ENCODE results near the gene SETD4.
"Not testable (repeated sequence)": the region's sequence is repeated elsewhere in the genome, so short reads cannot be mapped to it uniquely, and the experiment has no call there.

SETD4 gene

GRCh38 chr21:36077758-36078157 is 17.4 kb upstream of the SETD4 start:
- no peak for DNase-seq

GRCh38 chr21:36076878-36077655 is 16.7 kb upstream of the SETD4 start:
- no peak for DNase-seq

- DNase-seq = no peak
Observed at GRCh38 chr21:36075953-36076352, 15.6 kb upstream of the SETD4 start.

- no peak for DNase-seq
Observed at GRCh38 chr21:36075171-36075570, 14.8 kb upstream of the SETD4 start.

GRCh38 chr21:36073911-36074310 is 13.6 kb upstream of the SETD4 start:
- not testable (repeated sequence) for DNase-seq

GRCh38 chr21:36073181-36073580 is 12.9 kb upstream of the SETD4 start:
- DNase-seq = no peak

GRCh38 chr21:36072453-36073162 is 12.3 kb upstream of the SETD4 start:
- no peak for DNase-seq

- no peak for DNase-seq
Observed at GRCh38 chr21:36070999-36071398, 10.7 kb upstream of the SETD4 start.

GRCh38 chr21:36069713-36070583 is 9.6 kb upstream of the SETD4 start, which contains the start of gene CBR1:
Gene CBR1, plus strand, starts transcription at chr21:36070024. Its CDS starts 92 bp downstream, at chr21:36070116.
- peak; percentile 63 for DNase-seq

GRCh38 chr21:36068748-36069398 is 8.5 kb upstream of the SETD4 start:
- no peak for DNase-seq

- DNase-seq = no peak
Observed at GRCh38 chr21:36065497-36066036, 5.2 kb upstream of the SETD4 start.

GRCh38 chr21:36064085-36064460 is 3.7 kb upstream of the SETD4 start:
- DNase-seq = no peak

- no peak for DNase-seq
Observed at GRCh38 chr21:36063375-36064084, 3.2 kb upstream of the SETD4 start.

GRCh38 chr21:36061445-36061844 is 1.1 kb upstream of the SETD4 start:
- DNase-seq = no peak

- DNase-seq = no peak
Observed at GRCh38 chr21:36059823-36060158, 535 bp downstream of the SETD4 start.

- no peak for DNase-seq
Observed at GRCh38 chr21:36055551-36055950, 4.8 kb downstream of the SETD4 start.

GRCh38 chr21:36053715-36054062 is 6.6 kb downstream of the SETD4 start:
- DNase-seq = no peak

GRCh38 chr21:36052860-36053714 is 7.2 kb downstream of the SETD4 start:
- no peak for DNase-seq

GRCh38 chr21:36048357-36048756 is 12.0 kb downstream of the SETD4 start:
- DNase-seq = no peak

GRCh38 chr21:36047139-36047538 is 13.2 kb downstream of the SETD4 start:
- no peak for DNase-seq

GRCh38 chr21:36045993-36046392 is 14.3 kb downstream of the SETD4 start:
- DNase-seq = no peak

All from NCI-H1417 treated with DMSO at 0.1 percent for 48 hours (cell line).